Ammon's horn (tissue), 1 donor: ENCODE data around the gene GUCA2A.
"Not testable (repeated sequence)": the region's sequence is repeated elsewhere in the genome, so short reads cannot be mapped to it uniquely, and the experiment has no call there.

Experiments
- DNase-seq: peaks from one replicate; pipeline ENCODE4 v3.0.0-alpha.2; 2016; ENCODE audit warnings: low spot score

Gene GUCA2A

GRCh38 chr1:42164551-42165420 lies at the start of gene GUCA2A:
TSS of gene GUCA2A (minus strand) at chr1:42164745. CDS start at chr1:42164712, 33 bp downstream.
- no peak for DNase-seq

GRCh38 chr1:42211224-42211623 lies 46.7 kb upstream of the GUCA2A start:
- no peak for DNase-seq

GRCh38 chr1:42210421-42211133 lies 46.0 kb upstream of the GUCA2A start:
- DNase-seq: no peak

GRCh38 chr1:42209526-42210251 lies 45.1 kb upstream of the GUCA2A start:
- no peak for DNase-seq

GRCh38 chr1:42206930-42207329 lies 42.4 kb upstream of the GUCA2A start:
- not testable (repeated sequence) for DNase-seq

- no peak for DNase-seq
Measured at GRCh38 chr1:42206164-42206563, 41.6 kb upstream of the GUCA2A start.

GRCh38 chr1:42201986-42202385 lies 37.4 kb upstream of the GUCA2A start:
- DNase-seq: no peak

GRCh38 chr1:42198251-42198650 lies 33.7 kb upstream of the GUCA2A start:
- DNase-seq: no peak

GRCh38 chr1:42195841-42196240 lies 31.3 kb upstream of the GUCA2A start:
- no peak for DNase-seq

GRCh38 chr1:42192106-42192505 lies 27.6 kb upstream of the GUCA2A start:
- no peak for DNase-seq

- no peak for DNase-seq
Measured at GRCh38 chr1:42191319-42191718, 26.8 kb upstream of the GUCA2A start.

GRCh38 chr1:42189931-42190853 lies 25.6 kb upstream of the GUCA2A start:
- DNase-seq: no peak

- peak; percentile 55 for DNase-seq
Measured at GRCh38 chr1:42186152-42186551, 21.6 kb upstream of the GUCA2A start.

- no peak for DNase-seq
Measured at GRCh38 chr1:42184616-42185015, 20.1 kb upstream of the GUCA2A start.

- DNase-seq: no peak
Measured at GRCh38 chr1:42183957-42184268, 19.4 kb upstream of the GUCA2A start.

- no peak for DNase-seq
Measured at GRCh38 chr1:42183210-42183956, 18.8 kb upstream of the GUCA2A start.

GRCh38 chr1:42181687-42182086 lies 17.1 kb upstream of the GUCA2A start:
- DNase-seq: no peak

GRCh38 chr1:42179900-42180329 lies 15.4 kb upstream of the GUCA2A start:
- DNase-seq: no peak

- DNase-seq: no peak
Measured at GRCh38 chr1:42179275-42179674, 14.7 kb upstream of the GUCA2A start.

GRCh38 chr1:42178249-42178648 lies 13.7 kb upstream of the GUCA2A start:
- DNase-seq: no peak

GRCh38 chr1:42177541-42177981 lies 13.0 kb upstream of the GUCA2A start:
- DNase-seq: peak; percentile 86
